Loucy (cell line): Measurements from ENCODE around the gene TTI1.

Source experiments
- H2AFZ ChIP-seq: fragments of 200-600 bp; sonication (generic); 2 replicates; pipeline ENCODE4 v1.6.0; 2016; ENCODE audit warnings: antibody characterized with exemption, mild to moderate bottlenecking, low read length, moderate library complexity
- H3F3A ChIP-seq: fragments of 200-600 bp; 2 replicates; pipeline ENCODE4 v1.6.0; 2016; ENCODE audit warnings: antibody characterized with exemption, low read depth, mild to moderate bottlenecking
- H3K27me3 ChIP-seq: fragments of 200-600 bp; sonication (generic); 2 replicates; pipeline ENCODE4 v1.6.1; 2014; ENCODE audit warnings: low read length, mild to moderate bottlenecking; ENCODE audit not compliant: insufficient read depth, poor library complexity, severe bottlenecking
- H3K36me3 ChIP-seq: fragments of 200-600 bp; sonication (generic); 2 replicates; pipeline ENCODE4 v1.6.1; 2016; ENCODE audit warnings: low read length; ENCODE audit not compliant: insufficient read depth
- H3K4me1 ChIP-seq: fragments of 200-600 bp; sonication (generic); 2 replicates; pipeline ENCODE4 v1.5.1; 2014; ENCODE audit warnings: low read length, mild to moderate bottlenecking; ENCODE audit not compliant: insufficient read depth, poor library complexity, severe bottlenecking
- H3K4me2 ChIP-seq: fragments of 200-600 bp; sonication (generic); 2 replicates; pipeline ENCODE4 v1.6.0; 2014; ENCODE audit warnings: antibody characterized with exemption, low read length, low read depth, mild to moderate bottlenecking; ENCODE audit not compliant: poor library complexity, severe bottlenecking
- H3K4me3 ChIP-seq: fragments of 200-600 bp; sonication (generic); 2 replicates; pipeline ENCODE4 v1.5.1; 2014; ENCODE audit warnings: low read length, mild to moderate bottlenecking, mixed read lengths; ENCODE audit not compliant: poor library complexity, severe bottlenecking
- H3K79me2 ChIP-seq: fragments of 200-600 bp; sonication (generic); 2 replicates; pipeline ENCODE4 v1.6.1; 2014; ENCODE audit warnings: low read length; ENCODE audit not compliant: insufficient read depth
- H3K9ac ChIP-seq: fragments of 200-600 bp; sonication (generic); 2 replicates; pipeline ENCODE4 v1.6.0; 2014; ENCODE audit warnings: mild to moderate bottlenecking, low read depth, low read length, moderate library complexity; ENCODE audit not compliant: poor library complexity, severe bottlenecking
- H3K9me2 ChIP-seq: fragments of 200-600 bp; sonication (generic); replicated peaks from 2 replicates; pipeline ENCODE4 v1.6.1; 2016; ENCODE audit warnings: low read depth, low read length, mixed read lengths
- H3K9me3 ChIP-seq: fragments of 200-600 bp; sonication (generic); 2 replicates; pipeline ENCODE4 v1.6.1; 2014; ENCODE audit warnings: mild to moderate bottlenecking, antibody characterized with exemption, low read length, low read depth; ENCODE audit not compliant: insufficient read depth
- H4K20me1 ChIP-seq: fragments of 200-600 bp; sonication (generic); 2 replicates; pipeline ENCODE4 v1.6.0; 2014; ENCODE audit warnings: antibody characterized with exemption, low read length, mild to moderate bottlenecking; ENCODE audit not compliant: insufficient read depth, poor library complexity, severe bottlenecking
- EZH2phosphoT487 ChIP-seq: fragments of 200-600 bp; IDR thresholded peaks from 2 replicates; pipeline ENCODE4 v1.6.1; 2018; ENCODE audit warnings: antibody characterized with exemption, mild to moderate bottlenecking, moderate library complexity, borderline replicate concordance
- TF ChIP-seq, protein P1 (sequence below): fragments of 200-600 bp; sonication (generic); conservative IDR thresholded peaks from 2 replicates; pipeline ENCODE4 v1.5.1; 2014; ENCODE audit warnings: mild to moderate bottlenecking, antibody characterized with exemption, low read length

The TTI1 gene

DNA sequence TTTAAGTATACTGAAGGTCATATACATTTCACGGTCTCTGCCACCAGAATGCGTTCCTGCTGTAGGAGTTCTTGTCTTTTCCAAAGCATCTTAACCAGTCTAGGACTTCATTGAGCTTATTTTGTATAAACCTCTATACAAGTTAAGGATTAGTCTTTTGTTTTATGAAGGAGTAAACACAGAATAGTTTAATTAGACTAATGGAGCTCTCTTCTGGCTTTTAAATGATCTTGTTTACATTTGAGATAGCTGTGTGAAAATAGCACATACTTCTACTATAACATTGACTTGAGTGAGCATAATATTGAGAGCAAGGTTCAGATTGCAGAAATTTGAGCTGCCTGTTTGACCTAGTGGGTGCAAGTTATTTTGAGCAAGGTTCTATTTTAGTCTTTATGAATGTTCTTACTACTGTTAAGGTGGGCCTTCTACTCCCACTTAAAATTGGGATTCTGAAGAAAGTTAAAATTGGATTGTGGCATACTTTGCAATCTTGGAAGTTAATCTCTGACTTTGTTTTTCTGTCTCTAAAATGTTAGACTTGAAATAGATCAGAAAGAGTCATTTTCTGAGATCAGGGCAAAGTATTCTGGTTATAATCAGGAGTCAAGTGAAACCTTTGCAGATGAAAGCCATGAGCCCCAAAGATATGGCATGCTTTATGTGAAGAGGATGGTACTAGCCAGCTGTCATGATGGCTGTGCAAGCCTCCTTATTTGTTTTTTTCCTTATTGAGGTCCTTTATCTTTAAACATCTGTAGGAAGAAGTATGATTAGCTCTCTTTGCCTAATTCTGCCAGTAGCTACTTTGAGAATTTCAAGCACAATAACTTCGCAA lies 42.1 kb upstream of the TTI1 start:
- peaks cover 75% of the 10 kb centered on the region; the same call in 1 of the 2 replicates for H3K36me3 ChIP-seq

DNA sequence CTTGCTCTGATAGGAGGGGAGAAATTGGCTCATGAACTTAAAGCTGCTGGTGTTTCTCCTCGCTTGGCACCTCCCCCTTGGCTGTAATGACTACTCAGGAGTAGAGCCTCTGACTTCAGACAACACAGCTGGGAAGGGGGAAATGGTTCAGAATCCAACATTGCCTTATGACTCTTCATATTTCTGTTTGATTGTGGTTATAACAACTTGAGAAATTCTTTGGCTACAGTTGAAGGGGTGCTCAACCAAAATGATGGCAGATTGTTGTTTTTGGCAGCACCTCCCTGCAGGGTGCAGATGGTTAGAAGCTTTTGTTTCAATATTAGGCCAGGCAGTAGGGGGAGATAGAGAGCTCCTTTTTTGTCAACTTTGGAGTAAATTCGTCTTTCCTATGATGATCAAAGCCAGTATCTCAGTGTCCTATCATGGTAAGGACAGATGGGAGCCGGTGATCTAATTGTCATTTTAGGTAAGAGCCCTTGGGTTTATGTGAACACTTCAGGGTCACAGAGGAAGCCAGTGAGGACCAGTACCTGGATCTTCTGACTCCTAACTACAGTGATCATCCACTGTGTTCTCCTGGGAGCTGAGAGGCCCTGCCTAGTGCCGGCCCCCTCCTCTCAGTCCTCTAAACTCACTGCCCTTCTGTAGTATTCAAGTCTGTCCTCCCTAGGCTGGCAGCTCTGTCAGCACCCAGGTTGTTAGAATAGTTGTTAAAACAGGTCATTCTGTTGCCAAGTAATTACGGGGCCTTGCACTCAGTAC lies 40.2 kb upstream of the TTI1 start:
- H3K79me2 ChIP-seq: 0 out of 2 replicates have a peak, but pooled peaks cover 5% of the 10 kb centered on the region
- H3K9me3 ChIP-seq: no peaks in the 10 kb centered on the region
- H3K27me3 ChIP-seq: no peaks in the 10 kb centered on the region
- H3K4me2 ChIP-seq: no peak overlapping the region
- H3K36me3 ChIP-seq: peaks cover 74% of the 10 kb centered on the region; the same call in 1 of the 2 replicates
- H2AFZ ChIP-seq: no peak overlapping the region
- H3K4me3 ChIP-seq: no peak overlapping the region
- no peaks in the 10 kb centered on the region for H3F3A ChIP-seq
- TF ChIP-seq, protein P1, sequence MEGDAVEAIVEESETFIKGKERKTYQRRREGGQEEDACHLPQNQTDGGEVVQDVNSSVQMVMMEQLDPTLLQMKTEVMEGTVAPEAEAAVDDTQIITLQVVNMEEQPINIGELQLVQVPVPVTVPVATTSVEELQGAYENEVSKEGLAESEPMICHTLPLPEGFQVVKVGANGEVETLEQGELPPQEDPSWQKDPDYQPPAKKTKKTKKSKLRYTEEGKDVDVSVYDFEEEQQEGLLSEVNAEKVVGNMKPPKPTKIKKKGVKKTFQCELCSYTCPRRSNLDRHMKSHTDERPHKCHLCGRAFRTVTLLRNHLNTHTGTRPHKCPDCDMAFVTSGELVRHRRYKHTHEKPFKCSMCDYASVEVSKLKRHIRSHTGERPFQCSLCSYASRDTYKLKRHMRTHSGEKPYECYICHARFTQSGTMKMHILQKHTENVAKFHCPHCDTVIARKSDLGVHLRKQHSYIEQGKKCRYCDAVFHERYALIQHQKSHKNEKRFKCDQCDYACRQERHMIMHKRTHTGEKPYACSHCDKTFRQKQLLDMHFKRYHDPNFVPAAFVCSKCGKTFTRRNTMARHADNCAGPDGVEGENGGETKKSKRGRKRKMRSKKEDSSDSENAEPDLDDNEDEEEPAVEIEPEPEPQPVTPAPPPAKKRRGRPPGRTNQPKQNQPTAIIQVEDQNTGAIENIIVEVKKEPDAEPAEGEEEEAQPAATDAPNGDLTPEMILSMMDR: peak; percentile 83
- no peak for TF ChIP-seq EZH2phosphoT487
- H3K4me1 ChIP-seq: no peaks in the 10 kb centered on the region
- no peaks in the 10 kb centered on the region for H3K9me2 ChIP-seq
- H3K9ac ChIP-seq: no peak overlapping the region
- H4K20me1 ChIP-seq: peaks cover 4% of the 10 kb centered on the region

More for the DNA sequence above, 42.1 kb upstream of the TTI1 start:
- H3F3A ChIP-seq: no peaks in the 10 kb centered on the region
- no peak overlapping the region for H2AFZ ChIP-seq
- H3K27me3 ChIP-seq: no peaks in the 10 kb centered on the region
- no peak overlapping the region for H3K9ac ChIP-seq
- no peak overlapping the region for H3K4me2 ChIP-seq
- no peak for TF ChIP-seq EZH2phosphoT487
- TF ChIP-seq, protein P1: no peak
- H3K4me1 ChIP-seq: no peaks in the 10 kb centered on the region
- H4K20me1 ChIP-seq: peaks cover 4% of the 10 kb centered on the region
- H3K4me3 ChIP-seq: no peak overlapping the region
- H3K79me2 ChIP-seq: peaks cover 14% of the 10 kb centered on the region; the same call in 1 of the 2 replicates
- no peaks in the 10 kb centered on the region for H3K9me2 ChIP-seq
- no peaks in the 10 kb centered on the region for H3K9me3 ChIP-seq

DNA sequence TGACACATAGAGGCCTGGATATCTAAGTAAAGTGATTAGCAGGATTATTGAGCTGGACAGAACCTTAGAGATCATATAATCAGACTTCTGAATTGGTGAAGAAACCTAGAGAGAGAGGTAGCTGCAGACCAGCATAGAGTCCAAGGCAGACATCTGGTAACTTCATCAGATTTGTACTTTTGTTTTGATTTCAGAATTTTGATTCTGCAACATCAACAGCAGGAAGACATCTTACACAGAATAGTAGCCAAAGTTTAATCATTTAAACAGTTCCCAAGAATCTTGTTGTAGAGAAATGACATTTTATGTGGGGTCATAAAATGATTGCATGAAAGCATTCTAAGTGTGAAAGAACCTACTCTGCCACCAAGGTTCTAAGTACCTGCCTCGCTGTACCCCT lies 39.6 kb upstream of the TTI1 start:
- no peaks in the 10 kb centered on the region for H3F3A ChIP-seq
- peaks cover 4% of the 10 kb centered on the region for H4K20me1 ChIP-seq
- H3K4me3 ChIP-seq: no peak overlapping the region
- no peak overlapping the region for H2AFZ ChIP-seq
- H3K27me3 ChIP-seq: no peaks in the 10 kb centered on the region
- no peaks in the 10 kb centered on the region for H3K9me2 ChIP-seq
- no peak overlapping the region for H3K4me2 ChIP-seq
- H3K4me1 ChIP-seq: no peaks in the 10 kb centered on the region
- 0 out of 2 replicates have a peak, but pooled peaks cover 5% of the 10 kb centered on the region for H3K79me2 ChIP-seq
- H3K9me3 ChIP-seq: no peaks in the 10 kb centered on the region
- no peak overlapping the region for H3K9ac ChIP-seq
- H3K36me3 ChIP-seq: peaks cover 74% of the 10 kb centered on the region; the same call in 1 of the 2 replicates
- TF ChIP-seq, protein P1: no peak
- TF ChIP-seq EZH2phosphoT487: no peak
